ENCODE data around the gene ARID1B. TPM values are rescaled to one million over a fixed set of nuclear protein-coding genes. Genes with fewer than 3 reads are reported as not detected.

ARID1B gene
- total and polyA plus RNA-seq, 2 donors (not counting 1 experiment from before 2014, with no cell fraction given): 47.2 to 280 TPM

DNA sequence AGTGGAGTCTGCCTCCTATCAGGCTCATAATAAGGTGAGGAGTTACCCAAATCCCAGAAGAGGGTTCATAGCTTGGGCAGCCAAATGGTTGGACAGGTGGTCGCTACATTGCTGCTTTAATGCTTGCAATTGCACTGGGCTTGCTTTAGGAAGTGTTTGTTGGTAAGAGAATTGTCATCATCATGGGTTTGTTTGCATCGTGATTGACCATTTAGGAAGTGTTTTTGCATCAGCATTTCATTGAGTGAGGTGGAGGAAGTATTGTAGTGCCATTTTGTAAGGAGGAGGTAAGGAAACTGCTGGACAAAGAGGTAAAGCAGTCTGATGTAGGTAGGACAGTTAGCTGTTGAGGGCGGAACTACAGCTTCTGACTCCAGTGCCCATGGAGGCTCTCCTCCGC lies 101.5 kb downstream of the ARID1B start:
- DNase-seq: no peak
- Histone ChIP-seq H3K9me3 (ENCODE audit: control extremely low read depth in 1 of 3, control insufficient read depth in 2 of 3, insufficient read depth in 1 of 3, low read length in 2 of 3) (no peaks in the 10 kb centered on the region), H3K9ac (ENCODE audit: low read length) (no peak overlapping the region), H3K4me2 (replicated peaks; ENCODE audit: low read depth, low read length, poor library complexity, severe bottlenecking) (peak overlapping the region; percentile 13), H3K4me1 (ENCODE audit: control insufficient read depth in 2 of 2, insufficient read depth in 2 of 2, low read length in 2 of 2) (peaks cover 51 to 59% of the 10 kb centered on the region in 2 donors), H3K27me3 (replicated peaks in 1 of 4; ENCODE audit: control extremely low read depth in 1 of 4, control insufficient read depth in 3 of 4, insufficient read depth in 4 of 4, low read length in 3 of 4) (no peaks in the 10 kb centered on the region), H2AFZ (ENCODE audit: insufficient read depth, low read depth, low read length, poor library complexity, severe bottlenecking) (no peak overlapping the region), H4K20me1 (ENCODE audit: control insufficient read depth, insufficient read depth, low read length, poor library complexity, severe bottlenecking) (peaks cover 95% of the 10 kb centered on the region), H3K79me2 (ENCODE audit: control insufficient read depth, insufficient read depth, low read length) (peaks cover 100% of the 10 kb centered on the region), H3K36me3 (replicated peaks in 1 of 2; ENCODE audit: control extremely low read depth in 1 of 2, control insufficient read depth in 1 of 2, extremely low read depth in 1 of 2, insufficient read depth in 2 of 2, low read length in 1 of 2) (peaks cover 0 to 8% of the 10 kb centered on the region in 2 experiments), H3K27ac (ENCODE audit: low read length in 2 of 2) (no peak overlapping the region), H3K4me3 (ENCODE audit: control extremely low read depth in 1 of 5, extremely low read depth in 1 of 5, insufficient read depth in 1 of 5, low read depth in 2 of 5, low read length in 4 of 5) (no peak overlapping the region)
- TF ChIP-seq, protein P1, sequence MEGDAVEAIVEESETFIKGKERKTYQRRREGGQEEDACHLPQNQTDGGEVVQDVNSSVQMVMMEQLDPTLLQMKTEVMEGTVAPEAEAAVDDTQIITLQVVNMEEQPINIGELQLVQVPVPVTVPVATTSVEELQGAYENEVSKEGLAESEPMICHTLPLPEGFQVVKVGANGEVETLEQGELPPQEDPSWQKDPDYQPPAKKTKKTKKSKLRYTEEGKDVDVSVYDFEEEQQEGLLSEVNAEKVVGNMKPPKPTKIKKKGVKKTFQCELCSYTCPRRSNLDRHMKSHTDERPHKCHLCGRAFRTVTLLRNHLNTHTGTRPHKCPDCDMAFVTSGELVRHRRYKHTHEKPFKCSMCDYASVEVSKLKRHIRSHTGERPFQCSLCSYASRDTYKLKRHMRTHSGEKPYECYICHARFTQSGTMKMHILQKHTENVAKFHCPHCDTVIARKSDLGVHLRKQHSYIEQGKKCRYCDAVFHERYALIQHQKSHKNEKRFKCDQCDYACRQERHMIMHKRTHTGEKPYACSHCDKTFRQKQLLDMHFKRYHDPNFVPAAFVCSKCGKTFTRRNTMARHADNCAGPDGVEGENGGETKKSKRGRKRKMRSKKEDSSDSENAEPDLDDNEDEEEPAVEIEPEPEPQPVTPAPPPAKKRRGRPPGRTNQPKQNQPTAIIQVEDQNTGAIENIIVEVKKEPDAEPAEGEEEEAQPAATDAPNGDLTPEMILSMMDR (IDR thresholded peaks at IDR 0.05): no peak
- TF ChIP-seq EZH2 (IDR thresholded peaks at IDR 0.05; ENCODE audit: borderline replicate concordance, insufficient read depth, low read depth, low read length, poor library complexity, severe bottlenecking): no peak
- no peak for ATAC-seq (ENCODE audit: low read depth)
- Mint-ChIP-seq H3K4me3 (no peak overlapping the region), H3K4me1 (peaks cover 84% of the 10 kb centered on the region), H3K27me3 (no peaks in the 10 kb centered on the region), H3K9me3 (ENCODE audit: insufficient read depth) (no peaks in the 10 kb centered on the region), H3K27ac (no peak overlapping the region)
- CTCF ChIA-PET: no interaction called here
- 95% methylated on average over 4 of the region's 4 CpGs for WGBS (ENCODE audit: insufficient coverage)
- intact Hi-C loops (cut with micrococcal nuclease): no loop called here
- POLR2A ChIA-PET: interaction anchor here (1.2 kb wide), 1 partner anchor 12 kb away, joined by 3 read pairs; no protein-coding TSS in a partner anchor

DNA sequence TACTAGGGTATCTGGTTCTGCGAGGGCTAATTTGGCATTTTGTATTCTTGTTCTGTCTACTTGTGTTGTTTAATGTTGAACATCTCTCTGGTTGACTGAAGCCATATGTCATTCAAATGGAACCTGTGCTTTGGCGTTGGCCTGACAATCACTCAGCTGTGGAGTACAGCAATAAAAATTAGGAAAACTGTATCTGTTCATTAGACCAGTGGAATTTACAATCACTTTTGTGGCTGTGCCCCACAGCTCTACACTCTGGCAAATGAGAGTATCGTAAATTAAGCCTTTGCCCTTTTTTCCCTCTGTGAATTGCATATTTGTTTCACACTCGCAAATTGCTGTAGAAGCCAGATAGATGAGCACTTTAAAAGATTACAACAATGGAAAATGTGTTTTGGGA lies 102.0 kb downstream of the ARID1B start:
- Histone ChIP-seq H3K36me3 (replicated peaks in 1 of 2; ENCODE audit: control extremely low read depth in 1 of 2, control insufficient read depth in 1 of 2, extremely low read depth in 1 of 2, insufficient read depth in 2 of 2, low read length in 1 of 2) (peaks cover 0 to 4% of the 10 kb centered on the region in 2 experiments), H3K4me1 (ENCODE audit: control insufficient read depth in 2 of 2, insufficient read depth in 2 of 2, low read length in 2 of 2) (peaks cover 56 to 63% of the 10 kb centered on the region in 2 donors), H3K9ac (ENCODE audit: low read length) (no peak overlapping the region), H3K4me2 (replicated peaks; ENCODE audit: low read depth, low read length, poor library complexity, severe bottlenecking) (peak overlapping the region; percentile 13), H2AFZ (ENCODE audit: insufficient read depth, low read depth, low read length, poor library complexity, severe bottlenecking) (no peak overlapping the region), H3K79me2 (ENCODE audit: control insufficient read depth, insufficient read depth, low read length) (peaks cover 100% of the 10 kb centered on the region), H4K20me1 (ENCODE audit: control insufficient read depth, insufficient read depth, low read length, poor library complexity, severe bottlenecking) (peaks cover 95% of the 10 kb centered on the region), H3K27ac (ENCODE audit: low read length in 2 of 2) (no peak overlapping the region), H3K4me3 (ENCODE audit: control extremely low read depth in 1 of 5, extremely low read depth in 1 of 5, insufficient read depth in 1 of 5, low read depth in 2 of 5, low read length in 4 of 5) (no peak overlapping the region), H3K9me3 (ENCODE audit: control extremely low read depth in 1 of 3, control insufficient read depth in 2 of 3, insufficient read depth in 1 of 3, low read length in 2 of 3) (no peaks in the 10 kb centered on the region), H3K27me3 (replicated peaks in 1 of 4; ENCODE audit: control extremely low read depth in 1 of 4, control insufficient read depth in 3 of 4, insufficient read depth in 4 of 4, low read length in 3 of 4) (no peaks in the 10 kb centered on the region)
- intact Hi-C loops (cut with micrococcal nuclease): no loop called here
- Mint-ChIP-seq H3K27ac (no peak overlapping the region), H3K9me3 (ENCODE audit: insufficient read depth) (no peaks in the 10 kb centered on the region), H3K4me3 (no peak overlapping the region), H3K4me1 (peaks cover 85% of the 10 kb centered on the region), H3K27me3 (no peaks in the 10 kb centered on the region)
- TF ChIP-seq EZH2 (IDR thresholded peaks at IDR 0.05; ENCODE audit: borderline replicate concordance, insufficient read depth, low read depth, low read length, poor library complexity, severe bottlenecking): no peak
- TF ChIP-seq, protein P1 (IDR thresholded peaks at IDR 0.05): no peak
- 45% methylated on average over 2 of the region's 4 CpGs for WGBS (ENCODE audit: insufficient coverage)
- DNase-seq (no peak), ATAC-seq (ENCODE audit: low read depth) (no peak)
- POLR2A ChIA-PET: interaction anchor here (1.2 kb wide), 1 partner anchor 13 kb away, joined by 3 read pairs; no protein-coding TSS in a partner anchor
- CTCF ChIA-PET: interaction anchor here (1.7 kb wide), 1 partner anchor 141 kb away, joined by 4 read pairs; no protein-coding TSS in a partner anchor
